ENCODE measurements around the gene ZFP69B.

DNA sequence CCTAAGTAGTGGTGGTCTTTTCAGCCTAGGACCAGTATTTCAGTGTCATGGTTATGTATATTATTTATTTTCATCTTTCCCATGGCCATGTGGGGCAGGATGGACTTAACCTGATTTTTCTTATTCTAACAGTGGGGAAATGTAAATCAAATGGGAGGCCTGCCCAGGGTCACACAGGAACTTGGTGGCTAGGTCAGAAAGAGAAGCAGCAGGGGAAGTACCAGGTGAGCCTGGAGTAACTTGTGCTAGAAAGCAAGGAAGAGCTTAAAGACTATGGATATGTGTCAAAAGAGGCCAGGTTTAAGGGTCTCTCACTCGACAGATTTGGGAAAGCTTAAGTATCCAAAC, 936 bp downstream of the ZFP69B start:
- TF ChIP-seq CTCF (IDR thresholded peaks at IDR 0.05; ENCODE audit: extremely low read depth in 1 of 2, insufficient read depth in 1 of 2, low read depth in 1 of 2, low read length in 2 of 2) (no peak), MAX (IDR thresholded peaks at IDR 0.05; ENCODE audit: insufficient read depth, insufficient read length) (no peak), FOS (IDR thresholded peaks at IDR 0.05; ENCODE audit: borderline replicate concordance, insufficient read depth, low read length) (no peak), POLR2A (IDR thresholded peaks at IDR 0.05; ENCODE audit: low read depth, low read length) (no peak), POLR2AphosphoS5 (IDR thresholded peaks at IDR 0.05; ENCODE audit: insufficient read depth, low read depth, low read length) (no peak), MYC (IDR thresholded peaks at IDR 0.05; ENCODE audit: low read depth, low read length) (no peak), JUN (IDR thresholded peaks at IDR 0.05; ENCODE audit: borderline replicate concordance, insufficient read depth, insufficient read length, low read depth) (no peak), EZH2 (IDR thresholded peaks at IDR 0.05; ENCODE audit: borderline replicate concordance, low read depth, low read length, severe bottlenecking) (no peak)

Measured in endothelial cell of umbilical vein (primary cell).